ENCODE data around the gene PDHX. TPM values are rescaled to one million over a fixed set of nuclear protein-coding genes. Genes with fewer than 3 reads are reported as not detected.
A peak's percentile ranks its signal among the peaks of the same experiment; 100 is the strongest.

The PDHX gene
- total RNA-seq, 1 experiment from 2014 or later: 85.4 TPM

- intact Hi-C loops (cut with micrococcal nuclease; ENCODE audit: unreplicated experiment): no loop called here
- no peak overlapping the region for H3K27ac Mint-ChIP-seq (ENCODE audit: unreplicated experiment)
- BruUV-seq (replicated peaks): no TSS peak
Observed at GRCh38 chr11:34886609-34887008, 29.8 kb upstream of the PDHX start.

GRCh38 chr11:34887260-34887659, 29.2 kb upstream of the PDHX start:
- Mint-ChIP-seq H3K4me3 (ENCODE audit: unreplicated experiment) (no peak overlapping the region), H3K4me1 (ENCODE audit: low read depth, unreplicated experiment) (peaks cover 8% of the 10 kb centered on the region), H3K27ac (ENCODE audit: unreplicated experiment) (no peak overlapping the region), H3K36me3 (ENCODE audit: insufficient read depth, unreplicated experiment) (no peaks in the 10 kb centered on the region), H3K9me3 (ENCODE audit: unreplicated experiment) (no peaks in the 10 kb centered on the region), H3K27me3 (ENCODE audit: insufficient read depth, unreplicated experiment) (no peaks in the 10 kb centered on the region)
- Histone ChIP-seq H3K4me1 (no peaks in the 10 kb centered on the region), H3K27me3 (replicated peaks; ENCODE audit: control insufficient read depth, insufficient read depth, low read length) (no peaks in the 10 kb centered on the region), H3K36me3 (ENCODE audit: control insufficient read depth, insufficient read depth, low read length) (no peaks in the 10 kb centered on the region; the same call in 1 of the 2 replicates), H3K9me3 (no peaks in the 10 kb centered on the region), H3K4me3 (ENCODE audit: low read depth, low read length) (no peak overlapping the region)
- no TSS peak for BruUV-seq (replicated peaks)
- POLR2A ChIA-PET: no interaction called here
- intact Hi-C loops (cut with micrococcal nuclease; ENCODE audit: unreplicated experiment): no loop called here
- TF ChIP-seq, protein P1, sequence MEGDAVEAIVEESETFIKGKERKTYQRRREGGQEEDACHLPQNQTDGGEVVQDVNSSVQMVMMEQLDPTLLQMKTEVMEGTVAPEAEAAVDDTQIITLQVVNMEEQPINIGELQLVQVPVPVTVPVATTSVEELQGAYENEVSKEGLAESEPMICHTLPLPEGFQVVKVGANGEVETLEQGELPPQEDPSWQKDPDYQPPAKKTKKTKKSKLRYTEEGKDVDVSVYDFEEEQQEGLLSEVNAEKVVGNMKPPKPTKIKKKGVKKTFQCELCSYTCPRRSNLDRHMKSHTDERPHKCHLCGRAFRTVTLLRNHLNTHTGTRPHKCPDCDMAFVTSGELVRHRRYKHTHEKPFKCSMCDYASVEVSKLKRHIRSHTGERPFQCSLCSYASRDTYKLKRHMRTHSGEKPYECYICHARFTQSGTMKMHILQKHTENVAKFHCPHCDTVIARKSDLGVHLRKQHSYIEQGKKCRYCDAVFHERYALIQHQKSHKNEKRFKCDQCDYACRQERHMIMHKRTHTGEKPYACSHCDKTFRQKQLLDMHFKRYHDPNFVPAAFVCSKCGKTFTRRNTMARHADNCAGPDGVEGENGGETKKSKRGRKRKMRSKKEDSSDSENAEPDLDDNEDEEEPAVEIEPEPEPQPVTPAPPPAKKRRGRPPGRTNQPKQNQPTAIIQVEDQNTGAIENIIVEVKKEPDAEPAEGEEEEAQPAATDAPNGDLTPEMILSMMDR (IDR thresholded peaks at IDR 0.05; ENCODE audit: insufficient read depth in 1 of 2, low read depth in 1 of 2, low read length in 1 of 2, severe bottlenecking in 1 of 2, unreplicated experiment in 1 of 2): no peak
- no peak for DNase-seq
- CTCF ChIA-PET: interaction anchor here (1.0 kb wide), 1 partner anchor 287 kb away, joined by 3 read pairs; no protein-coding TSS in a partner anchor

More at GRCh38 chr11:34886609-34887008, 29.8 kb upstream of the PDHX start:
- Mint-ChIP-seq H3K4me1 (ENCODE audit: low read depth, unreplicated experiment) (peaks cover 8% of the 10 kb centered on the region), H3K27me3 (ENCODE audit: insufficient read depth, unreplicated experiment) (no peaks in the 10 kb centered on the region), H3K9me3 (ENCODE audit: unreplicated experiment) (no peaks in the 10 kb centered on the region), H3K36me3 (ENCODE audit: insufficient read depth, unreplicated experiment) (no peaks in the 10 kb centered on the region), H3K4me3 (ENCODE audit: unreplicated experiment) (no peak overlapping the region)
- no peaks in the 10 kb centered on the region; the same call in 1 of the 2 replicates for H3K36me3 ChIP-seq (ENCODE audit: control insufficient read depth, insufficient read depth, low read length)
- peak in 1 of 2 experiments; percentile 14 for DNase-seq
- ChIA-PET CTCF (no interaction called here), POLR2A (no interaction called here)
- no peaks in the 10 kb centered on the region for H3K27me3 ChIP-seq (replicated peaks; ENCODE audit: control insufficient read depth, insufficient read depth, low read length)
- no peaks in the 10 kb centered on the region for H3K9me3 ChIP-seq
- no peaks in the 10 kb centered on the region for H3K4me1 ChIP-seq
- TF ChIP-seq, protein P1 (IDR thresholded peaks at IDR 0.05; ENCODE audit: insufficient read depth in 1 of 2, low read depth in 1 of 2, low read length in 1 of 2, severe bottlenecking in 1 of 2, unreplicated experiment in 1 of 2): no peak
- no peak overlapping the region for H3K4me3 ChIP-seq (ENCODE audit: low read depth, low read length)

- Histone ChIP-seq H3K4me3 (ENCODE audit: low read depth, low read length) (no peak overlapping the region), H3K36me3 (ENCODE audit: control insufficient read depth, insufficient read depth, low read length) (no peaks in the 10 kb centered on the region; the same call in 1 of the 2 replicates), H3K4me1 (no peaks in the 10 kb centered on the region), H3K9me3 (no peaks in the 10 kb centered on the region), H3K27me3 (replicated peaks; ENCODE audit: control insufficient read depth, insufficient read depth, low read length) (no peaks in the 10 kb centered on the region)
- TF ChIP-seq, protein P1 (IDR thresholded peaks at IDR 0.05; ENCODE audit: insufficient read depth in 1 of 2, low read depth in 1 of 2, low read length in 1 of 2, severe bottlenecking in 1 of 2, unreplicated experiment in 1 of 2): peak; percentile 31 to 43
- peaks cover 8% of the 10 kb centered on the region for H3K4me1 Mint-ChIP-seq (ENCODE audit: low read depth, unreplicated experiment)
- H3K9me3 Mint-ChIP-seq (ENCODE audit: unreplicated experiment): no peaks in the 10 kb centered on the region
- intact Hi-C loops (cut with micrococcal nuclease; ENCODE audit: unreplicated experiment): loop anchor here (1.0 to 5.0 kb wide), 5 partner anchors 48 to 377 kb away; partner anchors contain the start of gene ELF5
- DNase-seq: no peak
- no peak overlapping the region for H3K4me3 Mint-ChIP-seq (ENCODE audit: unreplicated experiment)
- H3K27me3 Mint-ChIP-seq (ENCODE audit: insufficient read depth, unreplicated experiment): no peaks in the 10 kb centered on the region
- ChIA-PET CTCF (interaction anchor here (0.6 kb wide), 1 partner anchor 301 kb away, joined by 3 read pairs; no protein-coding TSS in a partner anchor), POLR2A (no interaction called here)
- no peak overlapping the region for H3K27ac Mint-ChIP-seq (ENCODE audit: unreplicated experiment)
- BruUV-seq (replicated peaks): no TSS peak
- H3K36me3 Mint-ChIP-seq (ENCODE audit: insufficient read depth, unreplicated experiment): no peaks in the 10 kb centered on the region
Observed at GRCh38 chr11:34890089-34890488, 26.3 kb upstream of the PDHX start.

Measured in Caco-2 (cell line).